Suprapubic skin (tissue), 4 donors: ENCODE results near the gene BARX1.

ENCODE experiments used
- CTCF ChIP-seq, 2 donors: fragments of 200-600 bp in 1 of 2; fragments of 450-650 bp in 1 of 2; sonication (generic) in 1 of 2; IDR thresholded peaks; one replicate each; pipeline ENCODE4 v1.5.1; 2016 to 2019; ENCODE audit warnings: antibody characterized with exemption in 2 of 2, mild to moderate bottlenecking in 1 of 2, moderate library complexity in 1 of 2
- EP300 ChIP-seq: sonication (generic); formaldehyde crosslinking; IDR thresholded peaks from one replicate; pipeline ENCODE4 v1.6.1; 2017; ENCODE audit warnings: antibody characterized with exemption
- POLR2A ChIP-seq, 2 donors: fragments of 450-650 bp; IDR thresholded peaks; one replicate each; pipeline ENCODE4 v1.6.1; 2017; ENCODE audit warnings: antibody characterized with exemption in 2 of 2, mild to moderate bottlenecking in 2 of 2, moderate library complexity in 2 of 2
- POLR2AphosphoS5 ChIP-seq, 3 donors: sonication (generic); formaldehyde crosslinking; IDR thresholded peaks; one replicate each; pipeline ENCODE4 v1.6.1; 2017; ENCODE audit warnings: antibody characterized with exemption in 3 of 3

GRCh38 chr9:93962017-93962416, 6.9 kb upstream of the BARX1 start:
- TF ChIP-seq CTCF (IDR thresholded peaks at IDR 0.05), result no peak
- no peak for TF ChIP-seq POLR2A (IDR thresholded peaks at IDR 0.05)
- no peak for TF ChIP-seq EP300
- TF ChIP-seq POLR2AphosphoS5 (IDR thresholded peaks at IDR 0.05), result no peak
